Transverse colon (tissue), 4 donors: ENCODE measurements around the gene CCDC71. TPM values are rescaled to one million over a fixed set of nuclear protein-coding genes. Genes with fewer than 3 reads are reported as not detected.

ENCODE experiments used
- DNase-seq: peaks from one replicate; pipeline ENCODE4 v3.0.0-alpha.2; 2019
- H3K27ac ChIP-seq, 4 donors: fragments of 200-600 bp; sonication (generic); 2 replicates each; pipeline ENCODE4 v1.5.1; 2016 to 2018; ENCODE audit warnings: inconsistent platforms in 4 of 4
- H3K27me3 ChIP-seq: fragments of 200-600 bp; sonication (generic); 2 replicates; pipeline ENCODE4 v1.5.1; 2017; ENCODE audit warnings: inconsistent platforms
- H3K36me3 ChIP-seq, 4 donors: fragments of 200-600 bp; sonication (generic); 2 replicates each; pipeline ENCODE4 v1.5.1; 2017 to 2019; ENCODE audit warnings: inconsistent platforms in 4 of 4
- H3K4me1 ChIP-seq, 4 donors: fragments of 200-600 bp; sonication (generic); 2 replicates each; pipeline ENCODE4 v1.5.1; 2017 to 2020; ENCODE audit warnings: inconsistent platforms in 4 of 4
- H3K4me3 ChIP-seq, 4 donors: fragments of 200-600 bp; sonication (generic); 1 replicate in 1 of 4; 2 replicates in 3 of 4; pipeline versions ENCODE4 v1.5.1 to v1.6.1; 2017 to 2019; ENCODE audit warnings: inconsistent platforms in 4 of 4
- H3K9me3 ChIP-seq, 2 donors: fragments of 200-600 bp; sonication (generic); 2 replicates each; pipeline ENCODE4 v1.5.1; 2017 to 2019; ENCODE audit warnings: inconsistent platforms in 2 of 2
- EP300 ChIP-seq: sonication (generic); formaldehyde crosslinking; IDR thresholded peaks from one replicate; pipeline ENCODE4 v1.6.1; 2017; ENCODE audit warnings: antibody characterized with exemption, low read depth
- POLR2A ChIP-seq: fragments of 450-650 bp; IDR thresholded peaks from one replicate; pipeline ENCODE4 v1.6.1; 2016; ENCODE audit warnings: antibody characterized with exemption, mild to moderate bottlenecking, moderate library complexity
- POLR2AphosphoS5 ChIP-seq, 3 donors: sonication (generic); formaldehyde crosslinking; IDR thresholded peaks; one replicate each; pipeline ENCODE4 v1.6.1; 2016; ENCODE audit warnings: antibody characterized with exemption in 3 of 3
- WGBS, 2 donors: methylation state at CpG; one replicate each; pipeline ENCODE4 v1.1.5; 2018; ENCODE audit warnings: low coverage in 1 of 2; 5-methylcytosine and 5-hydroxymethylcytosine counted together
- in situ Hi-C, 4 donors: fragments of 200-750 bp; cut with MboI; loops; one replicate each; pipeline versions ENCODE4 v1.15.0 to v1.15.1; 2017; ENCODE audit warnings: low sequenced_read_pairs in 3 of 4, low pct_ligation_motif_present in 1 of 4, low pct_unique_long_range_greater_than_20kb in 1 of 4
- intact Hi-C: fragments of 100-400 bp; cut with DNase I; formaldehyde crosslinking; loops from one replicate; pipeline ENCODE4 v1.15.1; 2023; ENCODE audit warnings: low total_unique reads
- total RNA-seq, 4 donors: library from RNA; depleted of rRNA; stranded (reverse); fragments of >200 nt; gene quantifications; one replicate each; pipeline ENCODE4 v1.1.0, GENCODE V29; 2016
- TF ChIP-seq, protein P1 (sequence below), 5 experiments: fragments of 200-600 bp in 3 of 5; fragments of 450-650 bp in 2 of 5; sonication (generic) in 3 of 5; IDR thresholded peaks; 1 replicate in 2 of 5; 2 replicates in 3 of 5; pipeline ENCODE4 v1.5.1; 2016 to 2017; ENCODE audit warnings: antibody characterized with exemption in 5 of 5, inconsistent platforms in 3 of 5, mild to moderate bottlenecking in 2 of 5, moderate library complexity in 1 of 5

The CCDC71 gene
- total RNA-seq, 4 donors from 2014 or later, result 26.2 to 33.9 (median 31.3) TPM

DNA sequence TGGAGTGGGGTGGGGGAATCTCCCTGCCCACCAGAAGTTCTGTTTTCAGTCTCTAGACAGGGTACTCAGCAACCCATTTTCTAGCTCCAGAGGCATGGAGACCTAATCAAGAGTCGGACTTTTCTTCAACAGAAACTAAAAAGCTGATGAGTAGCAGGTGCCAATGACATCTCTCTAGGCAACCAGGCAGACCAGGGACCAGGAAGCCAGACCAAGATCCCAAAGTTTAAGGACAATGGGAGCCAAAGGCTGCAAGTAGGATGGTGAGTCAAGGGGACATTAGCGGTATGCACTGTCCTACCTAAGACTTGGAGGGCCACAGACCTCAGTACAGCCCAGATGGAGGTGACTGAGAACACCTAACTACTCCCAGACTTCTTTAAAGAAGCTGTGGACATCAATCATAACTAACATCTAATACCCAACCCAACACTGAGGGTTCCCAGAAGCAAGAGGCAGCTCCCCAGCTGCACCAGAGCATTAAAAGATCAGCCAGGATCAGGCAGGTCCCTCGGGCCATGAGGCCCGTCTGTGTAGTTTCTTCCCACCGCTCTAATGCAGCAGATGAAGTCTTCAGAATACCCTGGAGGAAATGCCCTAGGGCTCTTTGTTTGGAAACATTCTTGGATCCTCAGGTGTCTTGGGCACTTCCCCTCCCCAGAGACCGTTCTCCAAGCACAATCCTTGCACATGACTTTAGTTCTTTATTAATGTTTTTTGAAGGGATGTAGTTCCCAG, 979 bp downstream of the CCDC71 start:
- in situ Hi-C loops (loop anchor here in 3 of 4 donors (5.0 to 25.0 kb wide), 3 partner anchors 43 to 280 kb away; partner anchors contain the start of genes NICN1 (in 2 of the 3) and USP19 (in 1 of the 3)), intact Hi-C loops (loop anchor here (10.0 kb wide), 1 partner anchor 290 kb away; no protein-coding TSS in a partner anchor)
- Histone ChIP-seq H3K36me3 (peaks cover 0 to 9% (median 2%) of the 10 kb centered on the region in 4 donors), H3K9me3 (no peaks in the 10 kb centered on the region), H3K27me3 (no peaks in the 10 kb centered on the region), H3K4me1 (peaks cover 7 to 20% (median 16%) of the 10 kb centered on the region in 4 donors), H3K4me3 (peak overlapping the region; percentile 75 to 100 (median 90)), H3K27ac (peak overlapping the region; percentile 82 to 92 (median 90))
- TF ChIP-seq, protein P1, sequence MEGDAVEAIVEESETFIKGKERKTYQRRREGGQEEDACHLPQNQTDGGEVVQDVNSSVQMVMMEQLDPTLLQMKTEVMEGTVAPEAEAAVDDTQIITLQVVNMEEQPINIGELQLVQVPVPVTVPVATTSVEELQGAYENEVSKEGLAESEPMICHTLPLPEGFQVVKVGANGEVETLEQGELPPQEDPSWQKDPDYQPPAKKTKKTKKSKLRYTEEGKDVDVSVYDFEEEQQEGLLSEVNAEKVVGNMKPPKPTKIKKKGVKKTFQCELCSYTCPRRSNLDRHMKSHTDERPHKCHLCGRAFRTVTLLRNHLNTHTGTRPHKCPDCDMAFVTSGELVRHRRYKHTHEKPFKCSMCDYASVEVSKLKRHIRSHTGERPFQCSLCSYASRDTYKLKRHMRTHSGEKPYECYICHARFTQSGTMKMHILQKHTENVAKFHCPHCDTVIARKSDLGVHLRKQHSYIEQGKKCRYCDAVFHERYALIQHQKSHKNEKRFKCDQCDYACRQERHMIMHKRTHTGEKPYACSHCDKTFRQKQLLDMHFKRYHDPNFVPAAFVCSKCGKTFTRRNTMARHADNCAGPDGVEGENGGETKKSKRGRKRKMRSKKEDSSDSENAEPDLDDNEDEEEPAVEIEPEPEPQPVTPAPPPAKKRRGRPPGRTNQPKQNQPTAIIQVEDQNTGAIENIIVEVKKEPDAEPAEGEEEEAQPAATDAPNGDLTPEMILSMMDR (IDR thresholded peaks at IDR 0.05), result no peak
- TF ChIP-seq POLR2A (no peak), EP300 (no peak), POLR2AphosphoS5 (IDR thresholded peaks at IDR 0.05) (no peak)
- DNase-seq, result no peak
- 48 to 49% methylated on average over 2 to 6 of the region's 6 CpGs for WGBS, 2 donors

DNA sequence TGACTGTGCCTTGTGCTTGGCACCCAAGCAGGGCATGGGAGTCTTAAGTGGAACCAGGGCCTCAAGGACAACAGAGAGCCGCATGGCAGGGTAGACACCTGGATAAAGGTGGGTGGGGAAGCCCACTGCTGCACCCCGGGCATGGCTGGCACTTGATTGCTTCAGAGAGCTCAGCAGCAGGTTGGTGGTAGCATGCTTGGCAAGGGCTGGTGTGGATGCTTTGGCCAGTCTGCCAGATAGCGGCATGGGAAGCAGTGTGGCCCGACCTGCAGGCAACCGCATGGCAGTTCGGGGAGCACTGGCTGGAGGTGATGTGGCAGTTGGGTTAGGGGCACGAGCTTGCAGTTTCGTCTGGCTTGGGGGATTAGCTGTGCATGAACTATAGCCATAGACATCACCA, 2.5 kb downstream of the CCDC71 start:
- no peak for DNase-seq
- WGBS, 2 donors, result 92% methylated on average over 8 of the region's 8 CpGs; no CpG with 5 or more reads in 1 of the 2 donors
- in situ Hi-C loops (loop anchor here in 3 of 4 donors (10.0 to 25.0 kb wide), 2 partner anchors 274 to 281 kb away; partner anchors contain the start of gene NICN1 (in 2 of the 3)), intact Hi-C loops (loop anchor here (10.0 kb wide), 1 partner anchor 291 kb away; no protein-coding TSS in a partner anchor)
- peaks cover 0 to 9% (median 2%) of the 10 kb centered on the region in 4 donors for H3K36me3 ChIP-seq
- H3K9me3 ChIP-seq, result no peaks in the 10 kb centered on the region
- H3K4me3 ChIP-seq, result no peak overlapping the region
- H3K27me3 ChIP-seq, result no peaks in the 10 kb centered on the region
- no peak overlapping the region for H3K27ac ChIP-seq
- TF ChIP-seq EP300, result no peak
- TF ChIP-seq POLR2AphosphoS5 (IDR thresholded peaks at IDR 0.05), result no peak
- TF ChIP-seq, protein P1 (IDR thresholded peaks at IDR 0.05), result no peak
- TF ChIP-seq POLR2A, result no peak
- peaks cover 7 to 20% (median 16%) of the 10 kb centered on the region in 4 donors for H3K4me1 ChIP-seq

DNA sequence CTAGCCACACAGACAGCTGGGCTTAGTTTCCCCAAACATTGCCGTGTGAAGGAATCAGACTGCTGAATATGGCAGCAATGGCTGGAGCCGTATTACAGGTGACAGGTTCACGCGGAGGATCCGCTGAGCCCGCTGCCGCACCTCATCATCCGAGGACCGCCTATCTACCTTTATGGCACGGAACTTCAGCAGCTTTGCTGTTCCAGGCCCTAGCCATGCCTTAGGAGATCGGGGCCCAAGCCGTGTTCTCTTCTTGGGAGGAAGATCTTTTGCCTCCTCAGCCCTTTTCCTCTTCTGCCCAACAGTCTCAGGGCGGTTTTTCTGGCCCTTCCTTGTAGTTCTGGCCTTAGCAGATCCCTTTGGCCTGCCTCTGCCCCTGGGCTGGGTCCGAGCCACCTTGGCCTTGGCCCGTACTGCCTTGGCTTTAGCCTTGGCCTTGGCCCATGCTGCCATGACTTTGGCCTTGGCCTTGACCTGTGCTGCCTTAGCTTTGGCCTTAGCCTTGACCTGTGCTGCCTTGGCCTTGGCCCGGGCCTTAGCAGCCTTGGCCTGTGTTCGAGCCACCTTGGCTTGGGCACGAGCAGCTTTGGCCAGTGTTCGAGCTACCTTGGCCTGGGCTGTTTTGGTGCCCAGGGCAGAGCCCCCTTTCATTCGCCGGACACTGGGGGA, 3.2 kb downstream of the CCDC71 start:
- TF ChIP-seq POLR2AphosphoS5 (IDR thresholded peaks at IDR 0.05) (no peak), EP300 (no peak), POLR2A (no peak)
- TF ChIP-seq, protein P1 (IDR thresholded peaks at IDR 0.05), result no peak
- H3K4me3 ChIP-seq, result no peak overlapping the region
- 94% methylated on average over 21 of the region's 21 CpGs; no CpG with 5 or more reads in 1 of the 2 donors for WGBS, 2 donors
- peaks cover 0 to 9% (median 2%) of the 10 kb centered on the region in 4 donors for H3K36me3 ChIP-seq
- no peaks in the 10 kb centered on the region for H3K9me3 ChIP-seq
- H3K4me1 ChIP-seq, result peaks cover 7 to 21% (median 16%) of the 10 kb centered on the region in 4 donors
- intact Hi-C loops, result loop anchor here (10.0 kb wide), 1 partner anchor 292 kb away; no protein-coding TSS in a partner anchor
- H3K27ac ChIP-seq, result no peak overlapping the region
- no peaks in the 10 kb centered on the region for H3K27me3 ChIP-seq
- no peak for DNase-seq
- in situ Hi-C loops, result loop anchor here in 3 of 4 donors (10.0 to 25.0 kb wide), 2 partner anchors 274 to 282 kb away; partner anchors contain the start of gene NICN1 (in 2 of the 3)
